NCI-H187 treated with DMSO at 0.1 percent for 48 hours (cell line): Measurements from ENCODE around the gene PCK1.

Source experiments
- DNase-seq: peaks from one replicate; lab custom pipeline; 2025; lab: John Stamatoyannopoulos, UW

The PCK1 gene

GRCh38 chr20:57561356-57562279 lies 708 bp downstream of the PCK1 start:
- DNase-seq, result no peak

- no peak for DNase-seq
Measured at GRCh38 chr20:57562541-57563465, 1.9 kb downstream of the PCK1 start.

GRCh38 chr20:57563522-57563921 lies 2.6 kb downstream of the PCK1 start:
- no peak for DNase-seq

- DNase-seq, result no peak
Measured at GRCh38 chr20:57564180-57564802, 3.4 kb downstream of the PCK1 start.

- DNase-seq, result no peak
Measured at GRCh38 chr20:57564951-57565642, 4.2 kb downstream of the PCK1 start.

GRCh38 chr20:57566399-57566798 lies 5.5 kb downstream of the PCK1 start:
- DNase-seq, result no peak

GRCh38 chr20:57566803-57567459 lies 6.0 kb downstream of the PCK1 start:
- DNase-seq, result no peak

- no peak for DNase-seq
Measured at GRCh38 chr20:57567471-57568079, 6.7 kb downstream of the PCK1 start.

GRCh38 chr20:57568088-57568896 lies 7.4 kb downstream of the PCK1 start:
- no peak for DNase-seq

- no peak for DNase-seq
Measured at GRCh38 chr20:57568960-57569359, 8.1 kb downstream of the PCK1 start.

GRCh38 chr20:57570145-57570850 lies 9.4 kb downstream of the PCK1 start:
- no peak for DNase-seq

- DNase-seq, result no peak
Measured at GRCh38 chr20:57570920-57571319, 10.0 kb downstream of the PCK1 start.

- DNase-seq, result no peak
Measured at GRCh38 chr20:57571782-57572416, 11.0 kb downstream of the PCK1 start.

- DNase-seq, result no peak
Measured at GRCh38 chr20:57573242-57573641, 12.3 kb downstream of the PCK1 start.

- no peak for DNase-seq
Measured at GRCh38 chr20:57573894-57574293, 13.0 kb downstream of the PCK1 start.

- DNase-seq, result no peak
Measured at GRCh38 chr20:57574954-57575353, 14.0 kb downstream of the PCK1 start.

- DNase-seq, result no peak
Measured at GRCh38 chr20:57576002-57576401, 15.1 kb downstream of the PCK1 start.

GRCh38 chr20:57576617-57577550 lies 16.0 kb downstream of the PCK1 start:
- DNase-seq, result no peak
